Neural cell (in vitro differentiated cells): Measurements from ENCODE around the gene CIAPIN1.

Source experiments
- EP300 ChIP-seq: fragments of 450-650 bp; conservative IDR thresholded peaks from 2 replicates; pipeline ENCODE4 v1.6.1; 2014; ENCODE audit warnings: antibody characterized with exemption, mild to moderate bottlenecking, moderate library complexity; ENCODE audit not compliant: poor library complexity, severe bottlenecking
- EZH2 ChIP-seq: fragments of 200-600, 300-800 bp; shearing (Covaris generic), sonication (generic); IDR thresholded peaks from 2 replicates; pipeline ENCODE4 v1.6.1; 2014; ENCODE audit warnings: antibody characterized with exemption, low read length, borderline replicate concordance, mild to moderate bottlenecking; ENCODE audit not compliant: insufficient read depth, poor library complexity, severe bottlenecking
- POLR2AphosphoS5 ChIP-seq: IDR thresholded peaks from 2 replicates; pipeline ENCODE4 v1.6.1; 2012
- RAD21 ChIP-seq: fragments of 450-650 bp; conservative IDR thresholded peaks from 2 replicates; pipeline ENCODE4 v1.6.1; 2014; ENCODE audit warnings: antibody characterized with exemption, mild to moderate bottlenecking, moderate library complexity
- TAF1 ChIP-seq: IDR thresholded peaks from 2 replicates; pipeline ENCODE4 v1.6.1; 2012; ENCODE audit warnings: low read depth
- TF ChIP-seq, protein P1 (sequence below): fragments of 450-650 bp; IDR thresholded peaks from 2 replicates; pipeline ENCODE4 v1.5.1; 2014; ENCODE audit warnings: antibody characterized with exemption, mild to moderate bottlenecking, moderate library complexity; ENCODE audit not compliant: poor library complexity, severe bottlenecking
- TF ChIP-seq, protein P2 (sequence below): IDR thresholded peaks from 2 replicates; pipeline ENCODE4 v1.6.1; 2012; ENCODE audit warnings: borderline replicate concordance

DNA sequence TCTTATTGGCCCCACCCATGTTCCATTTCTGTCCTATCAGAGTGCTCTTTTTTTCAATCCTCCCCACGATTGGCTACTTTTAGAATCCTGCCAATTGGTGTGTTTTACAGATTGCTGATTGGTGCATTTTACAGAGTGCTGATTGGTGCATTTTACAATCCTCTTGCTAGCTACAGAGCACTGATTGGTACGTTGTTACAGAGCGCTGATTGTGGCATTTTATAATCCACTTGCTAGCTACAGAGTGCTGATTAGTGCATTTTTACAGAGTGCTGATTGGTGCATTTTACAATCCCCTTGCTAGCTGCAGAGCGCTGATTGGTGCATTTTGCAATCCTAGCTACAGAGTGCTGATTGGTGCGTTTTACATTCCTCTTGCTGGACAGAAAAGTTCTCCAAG, 52.2 kb downstream of the CIAPIN1 start:
- TF ChIP-seq, protein P1, sequence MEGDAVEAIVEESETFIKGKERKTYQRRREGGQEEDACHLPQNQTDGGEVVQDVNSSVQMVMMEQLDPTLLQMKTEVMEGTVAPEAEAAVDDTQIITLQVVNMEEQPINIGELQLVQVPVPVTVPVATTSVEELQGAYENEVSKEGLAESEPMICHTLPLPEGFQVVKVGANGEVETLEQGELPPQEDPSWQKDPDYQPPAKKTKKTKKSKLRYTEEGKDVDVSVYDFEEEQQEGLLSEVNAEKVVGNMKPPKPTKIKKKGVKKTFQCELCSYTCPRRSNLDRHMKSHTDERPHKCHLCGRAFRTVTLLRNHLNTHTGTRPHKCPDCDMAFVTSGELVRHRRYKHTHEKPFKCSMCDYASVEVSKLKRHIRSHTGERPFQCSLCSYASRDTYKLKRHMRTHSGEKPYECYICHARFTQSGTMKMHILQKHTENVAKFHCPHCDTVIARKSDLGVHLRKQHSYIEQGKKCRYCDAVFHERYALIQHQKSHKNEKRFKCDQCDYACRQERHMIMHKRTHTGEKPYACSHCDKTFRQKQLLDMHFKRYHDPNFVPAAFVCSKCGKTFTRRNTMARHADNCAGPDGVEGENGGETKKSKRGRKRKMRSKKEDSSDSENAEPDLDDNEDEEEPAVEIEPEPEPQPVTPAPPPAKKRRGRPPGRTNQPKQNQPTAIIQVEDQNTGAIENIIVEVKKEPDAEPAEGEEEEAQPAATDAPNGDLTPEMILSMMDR, result no peak
- no peak for TF ChIP-seq EZH2
- TF ChIP-seq POLR2AphosphoS5, result no peak
- TF ChIP-seq EP300, result no peak
- TF ChIP-seq RAD21, result no peak
- TF ChIP-seq, protein P2, sequence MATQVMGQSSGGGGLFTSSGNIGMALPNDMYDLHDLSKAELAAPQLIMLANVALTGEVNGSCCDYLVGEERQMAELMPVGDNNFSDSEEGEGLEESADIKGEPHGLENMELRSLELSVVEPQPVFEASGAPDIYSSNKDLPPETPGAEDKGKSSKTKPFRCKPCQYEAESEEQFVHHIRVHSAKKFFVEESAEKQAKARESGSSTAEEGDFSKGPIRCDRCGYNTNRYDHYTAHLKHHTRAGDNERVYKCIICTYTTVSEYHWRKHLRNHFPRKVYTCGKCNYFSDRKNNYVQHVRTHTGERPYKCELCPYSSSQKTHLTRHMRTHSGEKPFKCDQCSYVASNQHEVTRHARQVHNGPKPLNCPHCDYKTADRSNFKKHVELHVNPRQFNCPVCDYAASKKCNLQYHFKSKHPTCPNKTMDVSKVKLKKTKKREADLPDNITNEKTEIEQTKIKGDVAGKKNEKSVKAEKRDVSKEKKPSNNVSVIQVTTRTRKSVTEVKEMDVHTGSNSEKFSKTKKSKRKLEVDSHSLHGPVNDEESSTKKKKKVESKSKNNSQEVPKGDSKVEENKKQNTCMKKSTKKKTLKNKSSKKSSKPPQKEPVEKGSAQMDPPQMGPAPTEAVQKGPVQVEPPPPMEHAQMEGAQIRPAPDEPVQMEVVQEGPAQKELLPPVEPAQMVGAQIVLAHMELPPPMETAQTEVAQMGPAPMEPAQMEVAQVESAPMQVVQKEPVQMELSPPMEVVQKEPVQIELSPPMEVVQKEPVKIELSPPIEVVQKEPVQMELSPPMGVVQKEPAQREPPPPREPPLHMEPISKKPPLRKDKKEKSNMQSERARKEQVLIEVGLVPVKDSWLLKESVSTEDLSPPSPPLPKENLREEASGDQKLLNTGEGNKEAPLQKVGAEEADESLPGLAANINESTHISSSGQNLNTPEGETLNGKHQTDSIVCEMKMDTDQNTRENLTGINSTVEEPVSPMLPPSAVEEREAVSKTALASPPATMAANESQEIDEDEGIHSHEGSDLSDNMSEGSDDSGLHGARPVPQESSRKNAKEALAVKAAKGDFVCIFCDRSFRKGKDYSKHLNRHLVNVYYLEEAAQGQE, result no peak
- TF ChIP-seq TAF1, result no peak
